ENCODE results near the gene RFC3.
"Not testable (repeated sequence)": the region's sequence is repeated elsewhere in the genome, so short reads cannot be mapped to it uniquely, and the experiment has no call there.

RFC3 gene

GRCh38 chr13:33817901-33818706 is at the start of gene RFC3:
Gene RFC3 (plus strand): TSS chr13:33818149. CDS start chr13:33818179, 30 bp downstream.
- peak; percentile 74 to 80 (median 78) for DNase-seq

DNA sequence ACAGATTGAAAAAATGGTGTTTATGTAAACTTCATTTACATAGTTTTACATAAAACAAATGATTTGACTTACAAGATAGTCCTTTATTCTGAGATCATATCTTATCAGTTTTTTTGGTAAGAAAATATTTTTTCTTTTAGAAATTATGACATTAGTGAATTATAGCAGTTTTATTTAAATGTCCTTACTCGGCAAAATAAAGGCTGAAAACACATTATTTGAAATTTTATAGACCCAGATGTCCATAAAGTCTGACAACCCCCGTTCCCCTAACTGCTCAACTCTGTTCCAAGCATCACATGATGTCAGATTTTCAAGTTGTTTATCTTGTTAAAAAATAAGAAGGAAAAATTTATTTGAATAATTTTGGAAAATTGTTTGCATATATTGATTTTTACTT is 46.7 kb upstream of the RFC3 start:
- DNase-seq: no peak

- DNase-seq: no peak
Measured at GRCh38 chr13:33773790-33774462, 44.0 kb upstream of the RFC3 start.

DNA sequence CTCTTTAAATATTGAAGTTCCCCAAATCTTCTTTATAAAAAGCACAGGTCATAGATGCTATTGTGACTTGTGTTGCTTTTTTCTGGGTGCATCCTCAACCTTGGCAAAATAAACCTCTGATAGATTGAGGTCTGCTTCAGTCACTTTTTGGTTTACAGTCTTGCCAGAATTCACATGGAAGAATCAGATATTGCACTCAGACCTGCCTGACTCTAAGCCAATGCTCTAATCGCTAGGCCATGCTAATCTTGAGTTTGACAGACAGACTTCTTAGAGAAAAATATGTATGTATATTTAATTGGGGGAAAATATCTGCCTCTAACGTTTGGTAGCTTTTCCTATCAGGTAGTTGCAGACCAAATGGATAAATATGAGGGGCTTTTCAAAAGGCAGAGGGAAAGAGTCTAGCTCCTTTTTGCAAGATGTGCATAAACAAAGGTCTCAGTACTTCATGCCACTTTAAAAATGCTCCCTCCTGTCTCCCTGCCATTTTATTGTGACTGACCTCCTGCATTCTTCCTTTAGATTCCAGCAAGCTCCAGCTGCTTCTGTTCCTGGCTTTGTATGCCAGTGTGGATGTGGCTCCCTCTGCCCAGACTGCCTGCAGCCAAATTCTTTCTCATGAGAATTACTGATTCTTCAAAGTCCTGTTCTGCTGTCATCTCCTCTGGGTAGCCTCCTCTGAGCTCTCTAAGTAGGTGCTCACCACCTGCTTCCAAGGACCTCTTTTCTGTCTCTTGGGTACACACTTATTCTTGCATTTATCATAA is 42.4 kb upstream of the RFC3 start:
- DNase-seq: no peak

GRCh38 chr13:33776239-33776881 is 41.6 kb upstream of the RFC3 start:
- DNase-seq: no peak

- DNase-seq: no peak
Measured at GRCh38 chr13:33782631-33783030, 35.3 kb upstream of the RFC3 start.

- not testable (repeated sequence) for DNase-seq
Measured at GRCh38 chr13:33783212-33783611, 34.7 kb upstream of the RFC3 start.

GRCh38 chr13:33784738-33785137 is 33.2 kb upstream of the RFC3 start:
- DNase-seq: no peak

DNA sequence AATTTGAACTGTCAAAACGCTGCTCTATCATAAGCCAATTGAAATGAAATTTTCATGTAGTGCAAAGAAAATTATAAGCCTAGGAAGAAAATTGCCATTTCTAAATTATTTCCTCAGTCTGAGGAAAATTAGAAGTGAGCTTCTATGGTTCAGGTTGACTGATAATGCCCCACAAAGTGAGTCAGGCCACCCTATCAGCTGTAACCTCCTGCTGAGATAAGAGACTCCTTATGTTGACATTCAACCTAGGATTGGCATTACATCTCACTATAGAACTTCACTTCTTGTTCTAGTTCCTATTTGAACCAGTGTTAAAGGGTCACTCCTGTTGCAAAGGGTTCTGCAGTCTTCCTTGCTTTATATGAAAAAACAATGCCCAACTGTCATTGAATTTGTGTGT is 32.6 kb upstream of the RFC3 start:
- DNase-seq: no peak

DNA sequence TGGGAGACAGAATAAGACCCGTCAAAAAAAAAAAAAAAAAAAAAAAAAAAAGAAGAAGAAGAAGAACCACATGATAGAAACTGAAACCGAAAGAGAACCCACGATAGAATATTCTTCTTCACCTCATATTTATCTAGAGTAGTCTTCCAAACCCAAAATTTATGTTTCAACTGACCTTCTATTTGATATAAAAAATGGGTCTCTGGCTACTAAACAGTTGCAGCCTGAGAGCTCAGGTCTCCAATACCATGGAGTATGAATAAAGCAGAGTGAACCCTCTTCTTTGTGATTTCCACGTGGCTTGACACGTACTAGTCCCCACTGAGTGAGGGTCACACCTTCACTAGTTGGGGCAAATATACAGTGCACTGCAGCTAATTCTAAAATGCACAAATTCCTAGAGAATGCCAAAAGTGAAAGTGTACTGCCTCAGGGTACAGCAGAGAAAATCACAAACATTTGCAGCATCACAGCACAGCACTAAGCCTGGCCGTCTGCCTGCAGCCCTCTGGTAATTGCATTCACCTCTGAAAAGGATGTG is 30.8 kb upstream of the RFC3 start:
- DNase-seq: no peak

DNA sequence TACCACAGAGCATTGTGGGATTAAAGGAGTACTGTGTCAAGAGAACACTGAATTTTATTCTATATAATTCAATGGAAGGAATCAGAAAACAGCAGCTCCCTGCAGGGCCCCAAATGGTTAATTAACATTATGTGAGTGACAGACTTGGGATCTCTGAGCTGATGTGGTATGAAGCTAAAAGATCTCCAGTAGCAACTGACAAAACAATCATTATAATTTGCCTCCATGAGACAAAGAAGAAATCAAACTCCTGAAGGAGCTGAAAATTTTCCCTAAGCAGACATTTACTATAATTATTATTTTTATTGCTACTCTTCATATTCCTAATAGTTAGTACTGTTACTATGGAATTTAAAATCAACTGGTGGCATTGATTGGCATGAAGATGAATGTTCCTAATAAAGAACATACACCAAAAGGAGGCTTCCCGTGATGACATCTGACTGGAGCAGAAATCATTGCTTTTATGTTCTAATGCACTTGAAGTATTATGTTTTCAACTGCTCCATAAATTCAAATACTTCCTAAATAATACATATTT is 28.8 kb upstream of the RFC3 start:
- DNase-seq: no peak

- no peak for DNase-seq
Measured at GRCh38 chr13:33789739-33790138, 28.2 kb upstream of the RFC3 start.

GRCh38 chr13:33793726-33794125 is 24.2 kb upstream of the RFC3 start:
- DNase-seq: no peak

DNA sequence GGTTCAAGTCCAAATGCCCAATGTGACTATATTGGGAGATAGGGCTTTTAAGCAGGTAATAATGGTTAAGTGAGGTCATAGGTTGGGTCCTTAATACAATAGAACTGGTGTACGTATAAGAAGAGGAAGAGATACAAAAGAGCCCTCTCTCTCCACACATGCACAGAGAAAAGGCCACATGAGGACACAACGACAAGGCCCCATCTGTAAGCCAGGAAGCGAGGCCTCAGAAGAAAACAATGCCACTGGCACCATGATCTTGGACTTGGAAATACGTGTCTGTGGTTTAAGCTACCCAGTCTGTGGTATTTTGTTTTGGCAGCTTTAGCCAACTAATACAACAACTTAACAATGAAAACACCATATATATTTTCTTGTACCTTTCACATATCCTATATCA is 23.4 kb upstream of the RFC3 start:
- DNase-seq: no peak

- DNase-seq: no peak
Measured at GRCh38 chr13:33796095-33796494, 21.9 kb upstream of the RFC3 start.

- DNase-seq: no peak
Measured at GRCh38 chr13:33797622-33798021, 20.3 kb upstream of the RFC3 start.

- DNase-seq: no peak
Measured at GRCh38 chr13:33798023-33798422, 19.9 kb upstream of the RFC3 start.

DNA sequence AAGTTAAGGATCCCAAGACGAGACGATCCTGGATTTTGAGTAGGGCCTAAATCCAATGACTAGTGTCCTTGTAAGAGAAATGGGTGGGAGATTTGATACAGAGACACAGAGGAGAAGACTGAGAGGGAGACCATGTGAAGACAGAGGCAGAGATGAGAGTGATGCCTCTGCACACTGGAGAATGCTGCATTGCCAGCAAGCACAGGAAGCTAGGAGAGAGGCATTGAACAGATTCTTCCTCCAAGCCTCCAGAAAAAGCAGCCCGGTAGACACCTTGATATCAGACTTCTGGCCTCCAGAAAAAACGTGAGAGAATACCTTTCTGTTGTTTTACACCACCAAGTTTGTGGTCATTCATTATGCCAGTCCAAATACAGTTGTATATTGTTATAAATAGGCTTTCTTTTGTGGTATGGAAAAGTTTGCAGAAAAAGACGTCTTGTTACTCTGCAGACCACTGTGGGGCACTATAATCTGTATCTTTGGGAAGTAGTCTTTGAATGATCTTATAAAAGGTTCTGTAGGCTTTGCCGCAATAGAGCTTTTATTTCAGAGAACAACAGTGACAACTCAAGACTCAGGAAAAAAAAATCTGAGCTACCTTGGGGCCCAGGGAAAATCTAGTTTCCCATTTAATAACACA is 17.9 kb upstream of the RFC3 start:
- no peak for DNase-seq

- no peak for DNase-seq
Measured at GRCh38 chr13:33800646-33801186, 17.2 kb upstream of the RFC3 start.

- DNase-seq: no peak
Measured at GRCh38 chr13:33806470-33807248, 11.3 kb upstream of the RFC3 start.

- not testable (repeated sequence) for DNase-seq
Measured at GRCh38 chr13:33812829-33813228, 5.1 kb upstream of the RFC3 start.

All from activated naive CD4-positive, alpha-beta T cell (primary cell).